Hematopoietic multipotent progenitor cell treated with erythropoietin and hydrocortisone succinate and interleukin-3 and kit ligand, for 6 days (in vitro differentiated cells): ENCODE data around the gene MBTPS1.

Experiments
- DNase-seq: peaks from one replicate; pipeline ENCODE4 v3.0.0-alpha.2; 2015

MBTPS1 gene

DNA sequence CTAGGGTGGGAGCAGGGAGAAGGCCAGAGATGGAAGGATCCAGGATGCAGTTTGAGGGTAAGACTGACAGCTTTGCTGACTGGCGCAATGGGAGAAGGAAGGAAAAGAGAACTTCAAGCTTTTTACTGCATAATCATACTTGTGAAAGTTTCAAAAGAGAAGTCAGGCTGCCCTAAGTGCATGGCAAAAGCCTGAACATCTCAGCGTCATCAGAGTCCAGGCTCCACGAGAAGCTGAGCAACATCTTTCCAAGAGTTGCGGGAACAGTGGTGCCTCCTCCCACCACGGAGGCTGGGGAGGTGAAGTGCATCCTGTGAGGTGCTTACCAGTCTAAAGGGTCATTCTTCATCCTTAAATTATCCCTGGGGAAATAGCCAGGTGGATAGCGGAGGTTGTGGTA is 47.2 kb downstream of the MBTPS1 start:
- no peak for DNase-seq

GRCh38 chr16:84068783-84069462 is 47.8 kb downstream of the MBTPS1 start:
- DNase-seq: no peak

- DNase-seq: no peak
Measured at GRCh38 chr16:84068041-84068440, 48.7 kb downstream of the MBTPS1 start.

DNA sequence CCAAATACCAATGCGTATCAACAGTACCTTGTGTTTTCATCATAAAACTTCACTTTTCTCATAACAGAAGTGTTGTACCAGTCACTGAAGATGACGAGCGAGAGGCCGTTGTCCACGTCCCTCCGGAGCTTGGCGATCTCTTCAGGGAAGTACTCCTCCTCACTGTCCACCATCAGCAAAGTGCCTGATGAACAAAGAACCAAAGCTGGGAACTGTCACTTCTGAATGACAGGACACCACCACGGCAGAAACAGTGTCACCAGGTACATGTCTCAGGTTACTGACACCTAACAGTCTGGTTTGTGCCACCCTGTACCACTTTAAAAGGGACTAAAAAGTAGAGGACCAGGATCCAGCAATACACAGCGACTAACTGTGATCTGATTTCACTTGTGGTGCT is 49.1 kb downstream of the MBTPS1 start:
- DNase-seq: no peak

GRCh38 chr16:84065536-84066132 is 51.1 kb downstream of the MBTPS1 start:
- DNase-seq: peak; percentile 75

DNA sequence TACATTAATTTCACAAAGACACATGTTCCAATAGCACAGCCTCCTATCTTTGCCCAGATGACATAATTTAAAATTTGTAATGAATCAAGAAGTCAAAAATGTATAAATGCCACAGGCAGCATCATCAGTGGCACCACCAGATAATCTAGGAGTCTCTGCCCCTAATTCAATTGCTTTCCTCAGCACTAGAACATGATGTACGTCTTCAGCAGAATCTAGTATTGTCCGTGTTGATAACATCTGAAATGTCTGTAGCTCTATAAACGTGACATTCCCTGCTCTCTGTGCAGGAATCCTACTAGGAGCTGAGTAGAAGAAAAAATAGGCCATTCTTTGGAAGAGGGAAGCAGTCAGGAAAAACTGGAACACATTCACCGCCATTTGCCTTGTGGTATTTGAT is 52.8 kb downstream of the MBTPS1 start:
- no peak for DNase-seq

- DNase-seq: peak; percentile 76
Measured at GRCh38 chr16:84062734-84063640, 53.8 kb downstream of the MBTPS1 start.

DNA sequence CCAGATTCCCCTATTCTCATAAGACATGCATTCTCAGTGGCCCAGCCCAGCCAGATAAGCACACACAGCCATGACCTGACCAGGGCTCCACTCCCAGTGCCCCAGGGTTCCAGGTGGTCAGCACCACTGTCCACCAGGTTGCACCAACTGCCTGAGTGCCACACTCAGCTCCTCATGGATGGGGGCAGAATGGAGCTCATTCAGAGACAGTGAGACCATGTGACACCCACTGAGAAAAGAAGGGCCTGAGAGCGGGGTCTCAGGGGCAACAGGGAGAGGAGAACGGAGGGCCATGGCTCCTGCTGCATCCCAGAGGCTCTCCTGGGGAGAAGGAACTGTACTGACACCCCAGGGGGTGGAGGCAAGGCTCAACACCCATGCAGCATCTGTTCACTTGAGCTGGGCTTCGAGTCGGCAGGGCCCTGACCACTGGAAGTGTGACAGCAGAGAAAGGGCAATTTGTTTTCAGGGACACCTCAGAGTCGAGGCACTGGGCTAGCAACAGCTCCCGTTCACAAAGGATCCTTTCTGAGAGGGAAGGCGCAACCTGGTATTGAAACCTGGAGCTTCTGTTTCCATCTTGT is 55.4 kb downstream of the MBTPS1 start:
- DNase-seq: no peak

DNA sequence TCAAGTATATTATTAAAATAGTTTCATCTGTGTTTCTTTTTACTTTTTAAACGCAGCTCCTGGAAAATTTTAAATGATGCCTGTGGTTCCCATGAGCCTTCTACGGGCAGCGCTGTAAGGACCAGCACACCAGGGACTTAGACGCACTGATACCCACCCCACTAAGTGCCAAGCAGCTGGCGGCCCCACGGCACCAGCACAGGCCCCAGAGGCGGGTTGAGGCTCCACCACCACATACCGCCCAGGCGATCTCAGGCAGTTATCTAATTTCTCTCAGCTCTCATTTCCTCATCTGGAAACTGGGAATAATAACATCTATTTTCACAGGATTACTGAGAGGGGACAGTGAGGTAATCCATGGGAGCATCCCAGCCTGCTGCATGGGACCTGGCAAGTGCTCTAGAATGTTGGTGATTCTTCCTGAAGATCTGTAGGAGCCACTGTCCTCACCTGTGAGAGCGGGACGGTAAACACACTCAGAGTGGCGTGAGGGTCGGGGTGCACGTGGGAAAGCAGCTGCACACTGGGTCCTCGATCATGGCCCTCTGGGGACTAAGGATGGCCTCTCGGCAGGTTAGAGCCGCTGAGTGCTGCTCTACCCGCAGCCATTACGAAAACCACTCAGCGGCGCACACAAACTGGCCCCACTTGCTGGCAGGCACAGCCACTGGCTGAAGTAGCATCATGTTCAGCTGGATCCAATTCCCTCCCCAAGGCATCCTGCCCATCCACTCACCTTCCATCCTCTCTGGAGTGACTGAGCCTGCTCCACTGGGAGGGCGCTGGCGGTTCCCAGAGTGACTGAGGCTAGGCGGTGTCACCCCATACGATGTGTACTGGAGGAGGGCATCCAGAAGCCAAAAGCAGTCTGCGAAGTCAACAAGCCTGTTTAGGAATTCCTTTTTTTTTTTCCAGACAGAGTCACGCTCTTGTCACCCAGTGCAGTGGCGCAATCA is 56.5 kb downstream of the MBTPS1 start:
- no peak for DNase-seq

- DNase-seq: no peak
Measured at GRCh38 chr16:84059111-84059510, 57.6 kb downstream of the MBTPS1 start.

- DNase-seq: no peak
Measured at GRCh38 chr16:84058664-84059063, 58.1 kb downstream of the MBTPS1 start.

DNA sequence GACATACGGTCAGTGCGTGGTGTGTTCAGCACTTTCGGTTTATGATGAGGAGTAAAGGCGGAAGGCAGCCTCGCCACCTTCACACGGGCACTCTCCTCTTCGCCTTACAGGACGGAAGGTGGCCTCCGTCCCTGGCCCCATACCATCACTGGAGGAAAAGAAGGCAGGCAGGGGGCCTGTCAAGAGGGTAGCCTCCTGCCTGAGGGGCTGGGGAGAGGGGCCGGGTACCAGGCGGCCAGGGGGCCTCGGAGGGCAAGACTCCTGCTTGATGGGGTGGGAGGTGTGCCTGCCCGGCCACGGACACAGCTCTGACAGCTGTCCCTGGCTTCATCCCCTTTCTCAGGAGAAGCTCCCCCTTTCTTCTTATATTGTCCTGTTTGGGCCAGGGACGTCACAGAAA is 58.5 kb downstream of the MBTPS1 start:
- no peak for DNase-seq

DNA sequence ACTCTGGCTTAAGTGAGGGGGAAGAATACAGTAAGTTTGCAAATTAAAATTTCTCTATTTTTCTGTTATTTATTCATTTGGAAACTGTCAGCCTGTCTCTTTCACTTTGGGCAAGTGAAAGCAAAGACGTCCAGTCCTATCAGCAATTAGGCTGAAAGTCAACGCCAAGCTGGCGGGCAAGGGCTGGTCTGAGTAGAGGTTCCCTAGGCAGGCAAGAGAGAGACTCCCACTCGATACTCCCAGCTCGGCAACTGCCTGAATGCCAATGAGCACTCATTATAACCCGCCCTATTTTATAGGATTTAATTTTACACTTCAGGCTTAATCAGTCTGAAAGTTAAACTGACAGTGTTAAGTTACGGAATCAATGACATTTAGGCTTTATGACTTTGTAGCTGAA is 59.8 kb downstream of the MBTPS1 start:
- DNase-seq: no peak

GRCh38 chr16:84055801-84056634 is 60.7 kb downstream of the MBTPS1 start:
- DNase-seq: no peak

GRCh38 chr16:84055366-84055765 is 61.4 kb downstream of the MBTPS1 start:
- DNase-seq: no peak

GRCh38 chr16:84054916-84055315 is 61.8 kb downstream of the MBTPS1 start:
- DNase-seq: peak; percentile 5

DNA sequence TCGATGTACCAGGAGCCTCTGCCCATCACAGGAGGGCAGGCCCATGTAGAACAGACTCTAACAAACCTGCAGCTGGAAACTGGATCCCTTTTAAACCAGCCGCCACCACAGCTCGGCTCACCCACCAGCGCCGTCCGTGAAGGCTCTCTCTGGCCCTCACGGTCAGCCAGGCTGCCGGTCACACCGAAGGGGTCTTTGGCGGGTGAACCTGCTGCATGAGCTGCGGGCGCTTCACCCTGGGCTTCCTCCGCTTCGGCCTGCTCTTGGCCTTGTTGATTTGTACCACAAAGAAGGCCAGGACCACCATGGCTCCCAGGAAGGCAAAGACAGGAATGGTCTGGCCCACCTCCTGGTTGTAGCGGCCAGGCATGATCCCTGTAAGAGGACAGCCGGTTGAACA is 62.5 kb downstream of the MBTPS1 start:
- DNase-seq: no peak

DNA sequence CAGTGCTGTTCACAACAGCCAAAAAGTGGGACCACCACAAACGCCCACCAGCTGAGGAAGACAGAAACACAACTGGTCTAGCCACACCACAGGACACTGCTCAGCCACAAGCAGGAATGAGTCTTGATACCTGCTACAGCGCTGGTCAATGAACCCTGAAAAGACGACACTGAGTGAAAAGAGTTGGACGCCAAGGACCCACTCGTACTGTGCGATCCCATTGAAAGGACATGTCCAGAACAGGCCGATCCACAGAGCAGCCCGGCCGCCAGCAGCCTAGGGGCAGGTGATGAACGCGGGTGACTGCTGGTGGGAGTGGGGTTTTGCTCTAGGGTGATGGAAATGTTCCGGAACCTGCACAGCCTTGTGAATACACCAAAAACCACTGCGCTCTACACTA is 63.5 kb downstream of the MBTPS1 start:
- no peak for DNase-seq

GRCh38 chr16:84052071-84052622 is 64.6 kb downstream of the MBTPS1 start:
- DNase-seq: no peak

DNA sequence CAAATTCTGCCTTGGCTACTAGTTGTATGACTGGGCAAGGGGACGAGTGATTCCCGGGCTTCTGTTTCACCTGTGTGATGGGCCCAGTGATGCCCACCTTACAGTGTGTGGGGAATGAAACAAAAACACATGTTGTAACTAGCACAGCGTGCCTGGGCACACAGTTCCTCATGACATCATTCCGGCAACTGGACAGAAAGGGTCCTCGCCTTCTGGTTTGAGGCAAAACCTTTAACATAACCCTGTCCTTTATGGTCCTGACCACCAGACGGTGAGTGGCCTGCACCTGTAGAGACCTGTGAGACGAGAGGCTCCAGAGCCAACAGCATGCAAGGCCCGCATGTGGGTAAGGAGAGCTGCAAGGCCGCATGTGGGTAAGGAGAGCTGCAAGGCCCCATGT is 66.4 kb downstream of the MBTPS1 start:
- no peak for DNase-seq
